Suprapubic skin (tissue), 3 donors: ENCODE measurements around the gene SCAMP4.

Experiments used
- CTCF ChIP-seq, 2 donors: fragments of 200-600 bp in 1 of 2; fragments of 450-650 bp in 1 of 2; sonication (generic) in 1 of 2; IDR thresholded peaks; one replicate each; pipeline ENCODE4 v1.5.1; 2016 to 2019; ENCODE audit warnings: antibody characterized with exemption in 2 of 2, mild to moderate bottlenecking in 1 of 2, moderate library complexity in 1 of 2
- POLR2A ChIP-seq, 2 donors: fragments of 450-650 bp; IDR thresholded peaks; one replicate each; pipeline ENCODE4 v1.6.1; 2017; ENCODE audit warnings: antibody characterized with exemption in 2 of 2, mild to moderate bottlenecking in 2 of 2, moderate library complexity in 2 of 2

DNA sequence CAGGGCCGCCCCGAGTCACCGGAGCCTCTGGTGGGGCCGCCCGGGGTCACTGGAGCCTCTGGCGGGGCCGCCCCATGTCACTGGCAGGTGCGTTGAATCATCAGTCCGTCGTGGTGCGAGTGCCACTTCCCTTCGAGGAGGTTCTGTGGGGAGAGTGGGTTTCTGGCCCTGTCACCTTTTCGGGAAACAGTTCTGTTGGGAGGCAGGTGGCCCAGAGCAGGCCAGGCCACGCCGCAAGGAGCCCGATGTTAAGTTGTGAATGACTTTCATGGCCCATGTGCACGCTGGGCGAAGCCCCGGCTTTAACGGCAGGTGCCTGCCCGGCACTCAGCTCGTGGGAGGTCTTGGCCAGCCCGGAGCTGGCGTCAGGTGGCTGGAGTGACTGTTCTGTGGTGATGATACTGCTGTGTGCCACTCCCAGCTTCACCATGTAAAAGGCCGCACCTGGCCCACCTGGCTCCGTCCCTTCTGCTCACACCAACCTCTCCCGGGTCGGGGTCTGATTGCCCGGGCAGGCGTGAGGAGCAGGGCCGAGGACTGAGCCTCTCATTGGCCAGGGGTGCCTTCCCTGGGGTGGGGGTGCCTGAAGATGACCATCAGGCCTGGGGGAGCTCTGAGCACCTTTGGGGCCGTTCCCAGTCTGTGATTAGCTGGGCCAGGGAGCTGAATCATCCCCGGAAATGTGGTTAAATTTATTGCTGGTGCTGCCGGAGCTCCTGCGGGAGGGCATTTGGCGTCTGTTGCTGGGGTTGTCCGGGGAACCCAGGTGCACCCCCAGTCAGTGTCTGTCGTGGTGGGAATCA lies 65.0 kb downstream of the SCAMP4 start:
- TF ChIP-seq POLR2A (IDR thresholded peaks at IDR 0.05) (no peak), CTCF (IDR thresholded peaks at IDR 0.05) (no peak)
